Measurements from ENCODE around the gene UCN. TPM values are rescaled to one million over a fixed set of nuclear protein-coding genes. Genes with fewer than 3 reads are reported as not detected.
A peak's percentile ranks its signal among the peaks of the same experiment; 100 is the strongest.

The UCN gene
- polyA plus RNA-seq, 1 donor from 2014 or later, result 9.0 TPM

GRCh38 chr2:27306573-27307286 is 1.5 kb downstream of the UCN start:
- H3K9ac ChIP-seq (ENCODE audit: low read length), result no peak overlapping the region
- H3K27me3 ChIP-seq (ENCODE audit: insufficient read depth, low read depth, low read length), result peaks cover 48% of the 10 kb centered on the region
- H3K36me3 ChIP-seq (ENCODE audit: insufficient read depth, low read length), result no peaks in the 10 kb centered on the region
- H3K9me2 ChIP-seq (ENCODE audit: insufficient read depth, low read length), result no peaks in the 10 kb centered on the region
- H3K9me3 ChIP-seq (ENCODE audit: low read length), result no peaks in the 10 kb centered on the region
- no peaks in the 10 kb centered on the region for H3K79me2 ChIP-seq (replicated peaks; ENCODE audit: insufficient read depth, low read length)
- TF ChIP-seq RAD21 (conservative IDR thresholded peaks at IDR 0.05) (no peak), EZH2 (IDR thresholded peaks at IDR 0.05; ENCODE audit: borderline replicate concordance, insufficient read depth, low read length, poor library complexity, severe bottlenecking) (peak; percentile 87)
- no peak overlapping the region for H3K4me2 ChIP-seq (ENCODE audit: low read length)
- H3K27ac ChIP-seq (ENCODE audit: low read length), result no peak overlapping the region
- H3F3A ChIP-seq (ENCODE audit: insufficient read depth, low read length, poor library complexity, severe bottlenecking), result no peaks in the 10 kb centered on the region
- H4K20me1 ChIP-seq (ENCODE audit: insufficient read depth), result no peaks in the 10 kb centered on the region
- peak overlapping the region; percentile 40 for H3K4me3 ChIP-seq (ENCODE audit: low read length)
- H2AFZ ChIP-seq (ENCODE audit: low read depth, low read length), result no peak overlapping the region

GRCh38 chr2:27306136-27306535 is 2.1 kb downstream of the UCN start:
- no peaks in the 10 kb centered on the region for H3K79me2 ChIP-seq (replicated peaks; ENCODE audit: insufficient read depth, low read length)
- H3K27ac ChIP-seq (ENCODE audit: low read length), result no peak overlapping the region
- no peak for TF ChIP-seq EZH2 (IDR thresholded peaks at IDR 0.05; ENCODE audit: borderline replicate concordance, insufficient read depth, low read length, poor library complexity, severe bottlenecking)
- no peak for TF ChIP-seq MXI1 (conservative IDR thresholded peaks at IDR 0.05; ENCODE audit: poor library complexity, severe bottlenecking)
- TF ChIP-seq EP300 (conservative IDR thresholded peaks at IDR 0.05; ENCODE audit: poor library complexity, severe bottlenecking), result no peak
- no peak for TF ChIP-seq REST (IDR thresholded peaks at IDR 0.05; ENCODE audit: borderline replicate concordance)
- no peak for TF ChIP-seq CTCF (IDR thresholded peaks at IDR 0.05; ENCODE audit: poor library complexity, severe bottlenecking)
- TF ChIP-seq POLR2AphosphoS5 (IDR thresholded peaks at IDR 0.05), result no peak
- H3K4me3 ChIP-seq (ENCODE audit: low read length), result no peak overlapping the region
- no peak overlapping the region for H3K4me2 ChIP-seq (ENCODE audit: low read length)
- no peaks in the 10 kb centered on the region for H3F3A ChIP-seq (ENCODE audit: insufficient read depth, low read length, poor library complexity, severe bottlenecking)
- H3K9ac ChIP-seq (ENCODE audit: low read length), result no peak overlapping the region
- no peaks in the 10 kb centered on the region for H3K9me2 ChIP-seq (ENCODE audit: insufficient read depth, low read length)
- H3K36me3 ChIP-seq (ENCODE audit: insufficient read depth, low read length), result no peaks in the 10 kb centered on the region
- no peak overlapping the region for H2AFZ ChIP-seq (ENCODE audit: low read depth, low read length)
- H3K9me3 ChIP-seq (ENCODE audit: low read length), result no peaks in the 10 kb centered on the region
- H3K27me3 ChIP-seq (ENCODE audit: insufficient read depth, low read depth, low read length), result peaks cover 48% of the 10 kb centered on the region
- H4K20me1 ChIP-seq (ENCODE audit: insufficient read depth), result no peaks in the 10 kb centered on the region

- H3K9me2 ChIP-seq (ENCODE audit: insufficient read depth, low read length), result no peaks in the 10 kb centered on the region
- no peaks in the 10 kb centered on the region for H3F3A ChIP-seq (ENCODE audit: insufficient read depth, low read length, poor library complexity, severe bottlenecking)
- H4K20me1 ChIP-seq (ENCODE audit: insufficient read depth), result no peaks in the 10 kb centered on the region
- H3K4me3 ChIP-seq (ENCODE audit: low read length), result no peak overlapping the region
- TF ChIP-seq CTCF (IDR thresholded peaks at IDR 0.05; ENCODE audit: poor library complexity, severe bottlenecking), result no peak
- TF ChIP-seq RAD21 (conservative IDR thresholded peaks at IDR 0.05), result no peak
- no peak for TF ChIP-seq EP300 (conservative IDR thresholded peaks at IDR 0.05; ENCODE audit: poor library complexity, severe bottlenecking)
- TF ChIP-seq TAF1 (IDR thresholded peaks at IDR 0.05; ENCODE audit: low read depth), result no peak
- TF ChIP-seq EZH2 (IDR thresholded peaks at IDR 0.05; ENCODE audit: borderline replicate concordance, insufficient read depth, low read length, poor library complexity, severe bottlenecking), result no peak
- TF ChIP-seq REST (IDR thresholded peaks at IDR 0.05; ENCODE audit: borderline replicate concordance), result no peak
- TF ChIP-seq MXI1 (conservative IDR thresholded peaks at IDR 0.05; ENCODE audit: poor library complexity, severe bottlenecking), result no peak
- TF ChIP-seq POLR2AphosphoS5 (IDR thresholded peaks at IDR 0.05), result no peak
- no peak for TF ChIP-seq SMC3 (conservative IDR thresholded peaks at IDR 0.05; ENCODE audit: poor library complexity)
- H3K79me2 ChIP-seq (replicated peaks; ENCODE audit: insufficient read depth, low read length), result no peaks in the 10 kb centered on the region
- no peaks in the 10 kb centered on the region for H3K36me3 ChIP-seq (ENCODE audit: insufficient read depth, low read length)
- H3K27ac ChIP-seq (ENCODE audit: low read length), result no peak overlapping the region
- H3K4me2 ChIP-seq (ENCODE audit: low read length), result no peak overlapping the region
- H3K9ac ChIP-seq (ENCODE audit: low read length), result no peak overlapping the region
- H2AFZ ChIP-seq (ENCODE audit: low read depth, low read length), result no peak overlapping the region
- H3K27me3 ChIP-seq (ENCODE audit: insufficient read depth, low read depth, low read length), result peaks cover 48% of the 10 kb centered on the region
- no peaks in the 10 kb centered on the region for H3K9me3 ChIP-seq (ENCODE audit: low read length)
These were observed 2.7 kb downstream of the UCN start for GRCh38 chr2:27305516-27305915.
